ENCODE data around the gene PHF21B.
"Not testable (repeated sequence)": the region's sequence is repeated elsewhere in the genome, so short reads cannot be mapped to it uniquely, and the experiment has no call there.

The PHF21B gene

DNA sequence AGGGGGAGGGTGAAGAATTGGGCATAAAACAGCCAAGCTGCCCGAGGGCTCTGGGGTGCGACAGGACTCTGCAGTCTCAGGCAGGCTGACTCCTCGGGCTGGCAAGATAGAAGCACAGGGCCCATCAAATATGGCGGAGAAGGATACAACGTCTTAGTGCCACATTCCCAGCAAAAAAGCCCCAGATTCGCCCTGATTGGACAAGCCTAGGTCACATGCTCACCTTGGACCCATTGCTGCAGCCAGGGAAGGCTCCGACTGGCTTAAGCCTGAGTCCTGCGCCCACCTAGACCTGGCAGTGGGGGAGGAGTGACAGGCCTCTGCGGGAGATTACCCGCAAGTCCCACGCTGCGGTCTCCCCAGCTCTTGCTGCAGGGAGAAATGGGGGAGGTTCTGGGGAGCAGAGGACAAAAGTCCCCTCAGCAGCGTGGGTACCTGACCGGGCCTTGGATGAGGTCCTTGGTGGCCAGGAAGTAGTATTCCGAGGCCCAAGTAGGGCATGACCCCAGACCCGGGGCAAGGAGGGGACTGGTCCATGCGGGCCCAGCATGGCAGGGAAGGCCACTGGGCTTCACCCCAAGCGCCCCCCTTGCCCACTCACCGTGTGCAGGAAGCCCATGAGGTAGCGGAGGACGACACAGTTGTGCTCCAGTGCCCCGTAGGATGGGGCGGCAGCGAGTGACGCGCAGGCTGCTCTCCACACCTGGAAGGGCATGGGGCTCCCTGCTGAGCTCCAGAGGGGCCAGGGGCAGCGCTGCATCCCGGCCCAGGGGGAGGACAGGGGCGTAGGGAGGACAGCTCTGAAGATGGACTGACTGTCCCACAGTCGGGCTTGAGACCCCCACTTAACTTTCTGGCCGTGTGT is 144.4 kb downstream of the PHF21B start:
- DNase-seq, result no peak

DNA sequence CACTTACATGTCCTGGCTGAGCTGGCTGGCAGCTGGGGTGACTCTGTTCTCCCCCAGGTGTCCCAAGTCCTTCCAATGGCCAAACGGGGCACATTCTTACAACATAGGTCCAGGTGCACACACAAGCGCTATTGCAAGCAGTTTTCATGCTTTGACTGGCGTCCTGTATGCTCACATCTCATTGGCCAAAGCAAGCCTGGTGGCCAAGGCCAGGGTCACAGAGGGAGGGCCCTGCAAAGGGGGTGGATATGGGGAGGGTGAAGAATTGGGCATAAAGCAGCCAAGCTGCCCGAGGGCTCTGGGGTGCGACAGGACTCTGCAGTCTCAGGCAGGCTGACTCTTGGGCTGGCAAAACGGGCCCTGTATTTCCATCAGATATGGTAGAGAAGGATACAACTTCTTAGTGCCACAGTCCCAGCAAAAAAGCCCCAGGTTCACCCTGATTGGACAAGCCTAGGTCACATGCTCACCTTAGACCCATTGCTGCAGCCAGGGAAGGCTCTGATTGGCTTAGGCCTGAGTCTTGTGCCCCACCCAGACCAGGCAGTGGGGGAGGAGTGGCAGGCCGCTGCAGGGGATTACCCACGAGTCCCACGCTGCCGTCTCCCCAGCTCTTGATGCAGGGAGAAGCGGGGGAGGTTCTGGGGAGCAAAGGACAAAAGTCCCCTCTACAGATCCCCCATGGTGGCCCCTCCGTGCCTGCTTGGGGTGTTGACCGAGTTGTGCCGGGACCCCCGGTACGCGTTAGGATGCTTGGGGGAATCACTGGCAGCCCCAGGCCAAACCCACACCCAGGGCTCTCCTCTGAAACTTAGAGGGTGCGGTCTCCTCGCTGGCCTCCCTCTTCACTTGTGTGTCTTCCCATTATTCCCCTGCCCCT is 146.6 kb downstream of the PHF21B start:
- DNase-seq, result no peak

DNA sequence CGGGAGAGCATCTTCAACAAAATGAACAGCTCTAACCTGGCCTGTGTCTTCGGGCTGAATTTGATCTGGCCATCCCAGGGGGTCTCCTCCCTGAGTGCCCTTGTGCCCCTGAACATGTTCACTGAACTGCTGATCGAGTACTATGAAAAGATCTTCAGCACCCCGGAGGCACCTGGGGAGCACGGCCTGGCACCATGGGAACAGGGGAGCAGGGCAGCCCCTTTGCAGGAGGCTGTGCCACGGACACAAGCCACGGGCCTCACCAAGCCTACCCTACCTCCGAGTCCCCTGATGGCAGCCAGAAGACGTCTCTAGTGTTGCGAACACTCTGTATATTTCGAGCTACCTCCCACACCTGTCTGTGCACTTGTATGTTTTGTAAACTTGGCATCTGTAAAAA is 147.5 kb downstream of the PHF21B start:
- DNase-seq, result no peak

DNA sequence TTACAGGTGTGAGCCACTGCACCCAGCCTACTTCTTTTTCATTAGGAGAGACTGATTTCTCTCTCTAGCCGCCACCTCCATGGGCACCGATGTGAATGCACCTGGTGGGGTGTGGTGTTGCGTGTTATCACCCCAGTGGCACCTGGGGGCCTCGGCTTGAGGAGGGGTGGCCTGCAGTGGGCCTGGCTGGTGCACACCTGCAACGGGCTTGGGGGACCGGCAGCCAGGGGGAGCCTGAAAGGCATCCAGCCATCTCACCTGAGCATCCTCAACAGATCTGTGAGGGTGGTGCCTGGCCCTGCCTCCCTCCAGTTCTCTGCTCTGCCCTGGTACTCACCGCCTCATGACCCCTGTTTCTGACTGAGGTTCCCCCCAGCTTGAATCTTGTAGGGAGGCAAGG is 148.6 kb downstream of the PHF21B start:
- DNase-seq, result no peak

DNA sequence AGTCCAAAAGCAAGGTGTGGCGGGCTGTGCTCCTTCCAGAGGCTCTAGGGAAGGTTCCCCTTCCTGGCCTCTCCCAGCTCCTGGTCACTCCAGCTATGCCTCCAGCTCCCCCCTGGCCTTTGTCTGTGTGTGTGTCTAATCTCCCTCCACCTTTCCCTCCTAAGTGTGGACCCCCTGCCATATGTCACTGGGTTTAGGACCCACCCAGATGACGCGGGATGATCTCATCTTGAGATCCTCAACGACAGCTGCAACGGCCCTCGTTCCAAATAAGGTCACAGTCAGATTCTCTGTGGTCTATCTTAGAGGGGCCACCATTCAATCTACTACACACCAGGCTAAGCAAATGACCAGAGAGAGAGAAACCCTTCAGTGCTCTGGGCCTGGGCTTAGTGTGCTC is 149.5 kb downstream of the PHF21B start:
- DNase-seq, result no peak

DNA sequence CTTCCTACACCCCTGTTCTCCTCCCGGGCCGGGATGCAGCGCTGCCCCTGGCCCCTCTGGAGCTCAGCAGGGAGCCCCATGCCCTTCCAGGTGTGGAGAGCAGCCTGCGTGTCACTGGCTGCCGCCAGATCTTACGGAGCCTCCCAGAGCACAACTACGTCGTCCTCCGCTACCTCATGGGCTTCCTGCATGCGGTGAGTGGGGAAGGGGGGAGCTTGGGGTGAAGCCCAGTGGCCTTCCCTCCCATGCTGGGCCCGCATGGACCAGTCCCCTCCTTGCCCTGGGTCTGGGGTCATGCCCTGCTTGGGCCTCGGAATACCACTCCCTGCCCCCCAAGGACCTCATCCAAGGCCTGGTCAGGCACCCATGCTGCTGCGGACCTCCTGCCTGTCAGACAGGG is 150.2 kb downstream of the PHF21B start:
- DNase-seq, result no peak

DNA sequence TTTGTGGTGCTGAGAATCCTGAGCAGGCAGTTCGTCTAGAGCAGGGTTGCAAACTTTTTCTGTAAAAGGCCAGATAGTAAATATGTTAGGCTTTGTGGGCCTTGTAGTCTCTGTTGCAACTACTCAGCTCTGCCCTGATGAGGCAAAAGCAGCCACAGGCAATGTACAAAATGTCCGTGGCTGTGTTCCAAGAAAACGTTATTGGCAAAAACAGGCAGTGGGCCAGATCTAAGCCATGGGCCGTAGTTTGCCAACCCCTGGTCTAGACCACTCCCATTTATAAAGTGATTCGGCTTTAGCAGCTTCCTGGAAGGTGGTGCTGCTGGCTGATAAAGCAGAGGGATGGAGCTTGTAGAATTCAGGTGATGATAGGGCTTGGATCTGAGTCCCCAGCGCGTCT is 151.0 kb downstream of the PHF21B start:
- not testable (repeated sequence) for DNase-seq

DNA sequence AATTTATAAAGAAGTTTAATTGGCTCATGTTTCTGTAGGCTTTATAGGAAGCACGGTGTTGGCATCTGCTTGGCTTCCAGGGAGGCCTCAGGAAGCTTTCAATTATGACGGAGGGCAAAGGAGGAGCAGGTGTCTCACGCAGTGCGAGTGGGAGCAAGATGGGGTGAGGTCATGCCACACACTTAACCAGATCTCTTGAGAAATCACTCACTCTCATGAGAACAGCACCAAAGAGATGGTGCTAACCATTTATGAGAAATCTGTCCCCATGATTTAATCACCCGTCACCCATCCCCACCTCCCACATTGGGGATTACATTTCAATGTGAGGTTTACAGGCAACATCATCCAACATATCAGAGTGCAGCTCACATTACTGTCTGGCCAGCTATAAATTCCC is 153.9 kb downstream of the PHF21B start:
- DNase-seq, result no peak

DNA sequence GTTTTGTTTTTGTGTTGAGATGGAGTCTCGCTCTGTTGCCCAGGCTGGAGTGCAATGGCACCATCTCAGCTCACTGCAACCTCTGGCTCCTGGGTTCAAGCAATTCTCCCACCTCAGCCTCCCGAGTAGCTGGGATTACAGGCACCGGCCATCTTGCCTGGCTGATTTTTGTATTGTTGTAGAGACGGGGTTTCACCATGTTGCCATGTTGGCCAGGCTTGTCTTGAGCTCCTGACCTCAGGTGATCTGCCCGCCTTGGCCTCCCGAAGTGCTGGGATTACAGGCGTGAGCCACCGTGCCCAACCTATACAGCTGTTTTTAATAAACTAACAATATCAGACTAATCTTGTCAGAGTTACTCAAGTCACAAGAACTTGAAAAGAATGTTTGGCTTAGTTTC is 155.2 kb downstream of the PHF21B start:
- DNase-seq, result not testable (repeated sequence)

DNA sequence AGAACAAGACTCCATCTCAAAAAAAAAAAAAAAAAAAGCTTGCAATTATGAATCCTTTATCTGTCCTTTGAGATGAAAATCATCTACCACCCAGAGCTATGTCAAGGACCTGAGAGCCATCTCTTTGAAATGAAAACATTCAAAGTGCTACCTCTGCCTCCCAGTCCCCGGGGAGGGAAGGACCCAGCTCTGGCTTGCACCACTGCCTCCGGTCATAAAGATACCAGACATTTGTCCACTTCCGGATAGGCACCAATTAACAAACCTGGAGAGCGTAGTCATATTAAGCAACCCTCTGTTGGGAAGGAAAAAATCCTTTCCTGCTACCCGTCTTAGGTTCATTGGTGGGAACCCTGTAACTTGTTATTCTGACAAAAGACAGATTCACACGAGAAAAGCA is 158.9 kb downstream of the PHF21B start:
- DNase-seq, result no peak

DNA sequence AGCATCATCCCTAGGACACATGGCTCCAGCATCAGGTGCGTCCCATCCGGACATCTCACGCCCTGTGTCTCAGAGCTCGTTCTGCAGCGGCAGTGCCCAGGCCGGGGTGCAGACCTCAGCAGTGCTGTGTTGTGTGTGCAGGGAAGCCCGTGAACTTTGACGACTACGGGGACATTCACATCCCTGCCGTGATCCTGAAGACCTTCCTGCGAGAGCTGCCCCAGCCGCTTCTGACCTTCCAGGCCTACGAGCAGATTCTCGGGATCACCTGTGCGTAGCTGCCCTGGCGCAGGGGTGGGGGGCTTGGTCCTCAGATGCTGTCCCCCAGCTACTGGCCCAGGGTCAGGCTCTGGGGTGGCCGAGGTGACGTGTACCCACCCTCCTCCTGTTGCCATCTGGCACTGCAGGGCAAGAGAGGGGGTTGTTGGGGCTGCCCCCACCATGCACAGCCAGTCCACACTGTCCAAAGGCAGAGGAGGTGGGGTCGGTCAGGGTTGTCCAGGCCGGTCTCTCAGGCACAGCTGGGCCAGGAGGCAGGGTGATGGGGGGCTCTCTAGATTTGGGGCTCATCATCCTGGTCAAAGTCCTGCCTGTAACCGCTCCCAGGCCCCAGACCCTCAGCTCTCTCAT is 160.9 kb downstream of the PHF21B start:
- DNase-seq, result no peak

DNA sequence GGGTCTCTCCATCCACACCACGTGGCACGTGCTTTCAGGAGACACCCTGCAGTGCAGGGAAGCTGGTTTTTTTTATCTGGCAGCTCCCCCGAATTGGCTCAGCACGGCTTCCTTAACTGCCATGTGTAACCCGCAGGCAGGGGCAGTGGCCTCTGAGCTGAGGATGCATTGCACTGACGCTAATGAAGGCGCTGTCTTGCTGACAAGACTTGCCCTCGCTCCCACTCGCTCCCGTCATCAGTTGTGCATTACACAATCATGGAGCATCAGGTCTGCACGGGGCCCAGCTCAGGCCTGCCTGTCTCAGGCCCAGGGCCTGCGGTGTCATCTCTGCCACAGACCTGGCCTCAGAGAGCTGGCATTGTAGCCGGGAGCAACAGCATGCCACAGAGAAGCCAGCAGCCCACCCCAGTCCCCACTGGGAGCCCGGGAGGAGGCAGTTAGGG is 161.5 kb downstream of the PHF21B start:
- DNase-seq, result no peak

DNA sequence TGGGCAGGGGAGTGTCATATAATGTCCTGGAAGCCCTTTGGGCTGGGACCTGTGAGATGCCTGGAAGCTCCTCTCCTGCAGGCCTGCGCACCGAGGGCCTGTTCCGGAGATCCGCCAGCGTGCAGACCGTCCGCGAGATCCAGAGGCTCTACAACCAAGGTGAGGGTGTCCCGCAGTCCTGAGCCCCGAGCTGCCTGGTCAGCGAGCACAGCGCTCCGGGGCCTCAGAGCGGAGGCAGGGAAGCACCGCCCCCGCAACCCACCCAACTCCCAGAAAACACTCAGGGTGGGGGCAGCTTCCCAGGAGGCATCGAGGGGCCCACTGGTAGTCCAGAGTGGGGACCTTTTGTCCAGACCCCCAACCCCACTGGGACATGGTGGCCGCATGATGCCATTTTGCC is 161.9 kb downstream of the PHF21B start:
- DNase-seq, result no peak

DNA sequence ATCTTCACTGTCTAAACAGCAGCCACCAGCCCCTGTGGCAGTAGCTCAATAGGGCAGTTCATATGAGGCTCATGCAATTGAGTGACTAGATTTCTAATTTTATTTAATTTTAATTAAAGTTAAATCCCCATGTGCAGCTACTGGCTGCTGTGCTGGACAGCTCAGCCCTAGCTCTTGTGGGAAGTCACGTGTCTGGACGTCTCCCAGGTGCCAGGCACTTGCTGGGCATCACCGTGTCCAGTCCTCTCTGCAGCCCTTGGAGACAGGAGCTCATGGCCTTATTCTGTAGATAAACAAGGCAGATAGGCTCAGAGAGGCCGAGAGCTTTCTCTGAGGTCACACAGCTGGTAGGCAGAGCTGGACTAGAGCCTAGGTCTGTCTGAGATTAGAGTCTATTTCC is 162.4 kb downstream of the PHF21B start:
- no peak for DNase-seq

DNA sequence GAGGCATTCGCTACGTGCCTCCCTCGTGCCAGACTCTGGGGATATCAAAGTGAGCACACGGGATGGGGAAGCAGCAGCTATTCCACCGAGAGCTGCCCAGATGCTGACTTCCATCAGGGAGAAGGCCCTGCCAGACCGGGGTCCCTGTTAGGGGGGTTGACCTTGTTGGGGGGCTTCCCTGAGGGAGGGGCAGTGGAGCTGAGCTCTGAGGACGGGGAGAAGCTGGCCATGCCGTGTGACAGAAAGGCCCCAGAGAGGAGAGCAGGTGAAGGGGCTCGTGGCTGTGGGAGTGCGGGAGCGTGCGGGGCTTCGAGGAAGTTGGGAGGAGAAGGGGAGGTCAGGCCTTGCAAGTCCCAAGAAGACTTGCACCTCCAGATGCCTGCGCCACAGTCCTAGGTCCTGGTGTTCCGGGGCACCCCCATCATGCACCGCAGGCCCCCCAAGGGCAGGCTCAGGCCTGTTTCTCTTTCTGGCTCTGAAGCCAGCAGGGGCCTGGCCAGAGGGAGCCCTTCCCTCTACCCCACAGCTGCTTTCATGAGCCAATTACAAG is 163.0 kb downstream of the PHF21B start:
- DNase-seq, result no peak

DNA sequence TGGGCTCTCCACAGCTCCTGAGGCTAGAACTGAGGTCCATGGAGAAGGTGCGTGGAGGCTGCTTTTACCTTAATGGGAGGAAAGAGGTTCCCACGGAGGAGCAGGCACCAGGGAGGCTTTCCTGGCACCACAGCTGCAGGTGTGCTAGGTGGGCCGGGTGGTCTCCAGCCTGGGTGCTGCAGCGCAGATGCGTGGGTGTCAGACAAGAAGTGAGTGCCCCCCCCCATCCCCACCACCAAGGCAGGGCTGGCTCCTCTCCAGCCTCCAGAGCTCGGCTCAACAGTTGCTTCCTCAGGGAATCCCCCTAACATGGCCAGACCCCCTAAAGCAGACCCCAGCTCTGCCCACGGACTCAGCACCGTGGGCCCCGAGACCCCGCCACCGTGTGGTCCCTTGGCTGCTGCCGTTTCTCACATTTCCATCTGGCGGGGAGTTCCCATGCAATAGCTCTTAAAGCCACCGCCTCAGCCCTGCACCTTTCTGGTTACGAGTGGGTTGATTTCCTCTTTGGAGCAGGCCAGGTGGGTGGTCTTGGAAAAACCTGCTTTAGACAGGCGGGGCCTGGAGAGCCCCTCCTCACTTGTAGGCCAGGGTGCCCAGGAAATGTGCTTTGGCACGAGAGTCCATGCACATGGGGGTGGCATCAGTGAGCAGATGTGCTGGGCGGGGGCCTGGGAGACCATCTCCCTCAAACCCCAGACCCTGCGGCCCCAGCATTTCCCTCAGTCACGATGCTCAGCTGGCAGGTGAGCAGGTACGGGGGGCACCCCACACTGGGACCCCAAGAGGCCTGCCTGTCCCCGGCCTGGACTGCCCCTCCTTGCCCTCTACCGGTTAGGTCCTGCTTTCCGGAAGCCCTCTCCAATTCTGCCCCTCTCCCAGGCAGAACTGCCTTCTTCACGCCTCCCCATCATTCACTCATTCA is 163.7 kb downstream of the PHF21B start:
- no peak for DNase-seq

DNA sequence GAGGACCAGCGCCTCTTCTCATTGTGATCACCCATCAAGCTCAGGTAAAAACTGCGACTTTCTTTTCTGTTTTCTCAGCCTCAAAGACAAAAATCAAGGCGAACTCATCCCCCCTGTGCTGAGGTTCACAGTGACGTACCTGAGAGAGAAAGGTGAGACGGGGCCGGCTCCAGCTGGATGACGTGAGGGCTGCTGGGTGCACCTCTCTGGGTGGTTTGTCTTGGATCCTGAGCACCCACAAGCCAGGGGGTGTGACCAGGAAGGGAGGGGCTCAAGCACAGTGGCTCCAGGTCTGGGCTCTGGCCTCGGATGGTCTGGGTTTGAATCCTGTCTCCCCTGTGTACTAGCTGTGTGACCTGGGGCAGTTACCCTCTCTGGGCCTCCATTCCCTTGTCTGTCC is 164.6 kb downstream of the PHF21B start:
- no peak for DNase-seq

DNA sequence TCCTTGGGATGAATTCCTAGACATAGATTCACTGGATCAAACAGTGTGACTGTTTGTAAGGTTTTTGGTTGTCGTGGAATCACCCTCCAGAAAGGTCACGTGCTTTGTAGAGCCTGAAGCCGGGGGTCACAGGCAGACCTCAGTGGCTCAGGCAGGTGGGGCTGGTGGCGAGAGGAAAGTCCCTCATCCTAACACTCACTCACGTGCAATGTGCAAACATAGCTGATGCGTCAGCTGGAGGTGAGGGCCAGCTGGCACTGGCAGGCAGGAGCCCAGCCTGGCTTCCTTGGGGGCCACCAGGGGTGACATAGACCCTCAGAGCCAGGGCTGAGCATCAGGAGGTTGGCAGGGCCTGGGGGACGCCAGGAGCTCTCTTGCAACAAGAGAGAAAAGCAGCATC is 167.4 kb downstream of the PHF21B start:
- DNase-seq, result no peak

DNA sequence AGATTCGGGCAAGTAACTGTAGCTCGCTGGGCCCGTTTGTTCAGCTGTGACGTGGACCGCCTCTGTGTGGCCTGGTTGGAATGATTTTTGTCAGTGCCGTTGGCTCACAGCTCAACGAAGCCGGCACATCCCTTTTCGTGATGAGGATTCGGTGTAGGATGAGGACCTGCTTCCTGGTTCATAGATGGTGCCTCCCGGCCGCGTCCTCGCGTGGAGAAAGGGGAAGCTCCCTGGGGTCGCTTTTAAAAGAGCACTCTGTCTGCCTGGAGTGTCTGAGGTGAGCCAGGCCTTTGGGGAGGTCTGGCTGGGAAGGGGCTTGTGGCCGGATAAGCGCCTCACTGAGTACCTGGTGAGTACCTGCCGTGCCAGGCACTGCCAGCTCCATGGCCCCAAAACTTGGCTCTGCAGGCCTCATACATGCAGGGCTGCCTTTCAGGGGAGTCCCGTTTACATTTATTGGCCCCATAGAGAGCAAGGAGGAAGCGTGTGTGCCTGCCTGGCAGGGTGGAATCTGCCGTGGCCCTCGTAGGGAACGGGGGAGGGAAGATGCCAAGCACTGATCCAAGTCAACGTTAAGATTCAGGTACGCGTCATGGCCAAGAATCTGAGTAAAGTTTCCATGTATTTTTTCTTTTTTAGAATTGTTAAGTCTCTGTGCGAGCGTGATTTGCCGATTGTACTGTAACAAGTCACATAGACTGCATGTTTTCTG is 169.0 kb downstream of the PHF21B start:
- DNase-seq, result no peak

DNA sequence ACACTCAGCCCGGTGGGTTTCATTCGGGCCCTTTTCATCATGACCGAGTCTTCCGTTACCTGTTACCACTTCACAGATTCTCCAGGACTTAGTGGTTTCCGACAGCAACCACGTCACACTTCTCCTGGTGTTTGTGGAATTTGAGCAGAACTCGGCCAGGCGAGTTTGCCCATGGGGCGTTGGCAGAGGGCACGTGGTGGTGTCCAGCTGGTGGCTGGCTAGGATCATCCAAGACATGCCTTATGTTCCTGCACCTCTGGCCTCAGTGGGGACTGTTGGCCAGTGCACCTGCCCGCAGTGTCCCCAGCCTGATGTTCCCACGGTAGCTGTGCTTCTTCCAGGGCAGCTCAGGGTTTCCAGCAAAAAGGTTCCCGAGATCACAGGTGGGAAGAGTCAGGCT is 170.1 kb downstream of the PHF21B start:
- no peak for DNase-seq

DNA sequence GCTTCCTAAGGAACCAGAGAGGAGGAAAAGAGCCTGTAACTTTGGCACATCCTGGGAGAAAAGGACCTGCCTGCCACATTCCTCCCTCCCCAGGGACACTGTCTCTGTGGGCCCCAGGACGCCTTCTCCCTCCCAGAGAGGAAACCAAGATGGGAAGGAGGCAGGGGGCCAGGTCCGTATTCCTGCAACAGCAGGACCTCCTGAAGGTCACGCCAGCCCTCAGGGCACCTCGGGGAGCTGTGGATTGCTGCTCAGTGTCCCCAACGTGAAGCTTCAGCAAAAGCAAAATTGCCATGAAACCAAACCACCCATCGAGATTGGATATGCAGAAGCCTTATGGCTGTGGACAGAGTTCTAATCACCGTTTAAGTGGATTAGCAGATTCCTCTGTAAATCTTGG is 170.7 kb downstream of the PHF21B start:
- DNase-seq, result no peak

Measured in activated CD4-positive, CD25-positive, alpha-beta regulatory T cell (primary cell).